MCF 10A (cell line): ENCODE data around the gene PTCD3. TPM values are rescaled to one million over a fixed set of nuclear protein-coding genes. Genes with fewer than 3 reads are reported as not detected.

Experiments used
- BruUV-seq: library from RNA; stranded (reverse); fragments of 400-500 nt; replicated peaks from 2 replicates; lab custom pipeline; 2021; lab: Mats Ljungman, UMichigan
- CTCF ChIA-PET: fragments of 300-600 bp; sonication (Branson Sonifier 250); formaldehyde crosslinking; extraction: SDS; loops from one replicate; lab custom pipeline; 2021; ENCODE audit warnings: antibody characterized with exemption, inconsistent platforms; lab: Yijun Ruan, JAX
- POLR2A ChIA-PET: fragments of 300-600, 350-650 bp; sonication (Branson Sonifier 250); formaldehyde crosslinking; extraction: SDS; loops from one replicate; lab custom pipeline; 2020; ENCODE audit warnings: antibody characterized with exemption, inconsistent platforms; lab: Yijun Ruan, JAX
- DNase-seq: peaks from one replicate; pipeline ENCODE4 v3.0.0-alpha.2; 2018; ENCODE audit not compliant: unreplicated experiment
- H3K27ac Mint-ChIP-seq: one replicate; pipeline ENCODE4 v1.8.0; 2022; ENCODE audit warnings: mild to moderate bottlenecking, low read depth, mixed read lengths; ENCODE audit not compliant: unreplicated experiment
- H3K27me3 Mint-ChIP-seq: one replicate; pipeline ENCODE4 v1.8.0; 2022; ENCODE audit warnings: mixed read lengths; ENCODE audit not compliant: insufficient read depth, unreplicated experiment
- H3K36me3 Mint-ChIP-seq: one replicate; pipeline ENCODE4 v1.8.0; 2022; ENCODE audit warnings: mild to moderate bottlenecking, moderate library complexity, mixed read lengths; ENCODE audit not compliant: insufficient read depth, unreplicated experiment
- H3K4me1 Mint-ChIP-seq: one replicate; pipeline ENCODE4 v1.8.0; 2022; ENCODE audit warnings: mixed read lengths; ENCODE audit not compliant: insufficient read depth, unreplicated experiment
- H3K4me3 Mint-ChIP-seq: one replicate; pipeline ENCODE4 v1.8.0; 2022; ENCODE audit warnings: mild to moderate bottlenecking, moderate library complexity, mixed read lengths; ENCODE audit not compliant: unreplicated experiment
- H3K9me3 Mint-ChIP-seq: one replicate; pipeline ENCODE4 v1.8.0; 2022; ENCODE audit warnings: mixed read lengths; ENCODE audit not compliant: unreplicated experiment
- CTCF ChIP-seq: fragments of 200-600 bp; IDR thresholded peaks from one replicate; pipeline ENCODE4 v1.8.0; 2022; ENCODE audit warnings: antibody characterized with exemption, mild to moderate bottlenecking; ENCODE audit not compliant: unreplicated experiment
- intact Hi-C: fragments of 100-400 bp; cut with micrococcal nuclease; formaldehyde crosslinking; loops from 2 replicates; pipeline ENCODE4 v1.14.1; 2022
- total RNA-seq: library from RNA; stranded (reverse); gene quantifications from 2 replicates; pipeline ENCODE4 v1.2.3, GENCODE V29; 2022

The PTCD3 gene
- total RNA-seq, 1 experiment from 2014 or later, result 95.3 TPM

GRCh38 chr2:86175828-86176227, 69.8 kb downstream of the PTCD3 start:
- ChIA-PET POLR2A (interaction anchor here (1.1 kb wide), 1 partner anchor 69 kb away, joined by 5 read pairs; the partner anchor contains the start of gene PTCD3), CTCF (interaction anchor here (0.5 to 0.8 kb wide), 2 partner anchors 9 to 276 kb away, joined by 3 read pairs; no protein-coding TSS in a partner anchor)
- Mint-ChIP-seq H3K36me3 (peaks cover 72% of the 10 kb centered on the region), H3K27me3 (no peaks in the 10 kb centered on the region), H3K4me3 (no peak overlapping the region), H3K4me1 (peaks cover 13% of the 10 kb centered on the region), H3K27ac (peak overlapping the region; percentile 52), H3K9me3 (no peaks in the 10 kb centered on the region)
- no peak for TF ChIP-seq CTCF
- no peak for DNase-seq
- intact Hi-C loops, result no loop called here
- BruUV-seq, result no TSS peak

GRCh38 chr2:86176597-86176996, 70.6 kb downstream of the PTCD3 start:
- Mint-ChIP-seq H3K4me1 (peaks cover 13% of the 10 kb centered on the region), H3K9me3 (no peaks in the 10 kb centered on the region), H3K36me3 (peaks cover 65% of the 10 kb centered on the region), H3K4me3 (no peak overlapping the region), H3K27ac (peak overlapping the region; percentile 52), H3K27me3 (no peaks in the 10 kb centered on the region)
- DNase-seq, result no peak
- no peak for TF ChIP-seq CTCF
- intact Hi-C loops, result no loop called here
- POLR2A ChIA-PET, result interaction anchor here (0.6 to 1.1 kb wide), 2 partner anchors 70 to 564 kb away, joined by 5 read pairs; partner anchors contain the start of gene PTCD3
- no TSS peak for BruUV-seq
- CTCF ChIA-PET, result interaction anchor here (0.5 kb wide), 1 partner anchor 10 kb away, joined by 3 read pairs; no protein-coding TSS in a partner anchor

DNA sequence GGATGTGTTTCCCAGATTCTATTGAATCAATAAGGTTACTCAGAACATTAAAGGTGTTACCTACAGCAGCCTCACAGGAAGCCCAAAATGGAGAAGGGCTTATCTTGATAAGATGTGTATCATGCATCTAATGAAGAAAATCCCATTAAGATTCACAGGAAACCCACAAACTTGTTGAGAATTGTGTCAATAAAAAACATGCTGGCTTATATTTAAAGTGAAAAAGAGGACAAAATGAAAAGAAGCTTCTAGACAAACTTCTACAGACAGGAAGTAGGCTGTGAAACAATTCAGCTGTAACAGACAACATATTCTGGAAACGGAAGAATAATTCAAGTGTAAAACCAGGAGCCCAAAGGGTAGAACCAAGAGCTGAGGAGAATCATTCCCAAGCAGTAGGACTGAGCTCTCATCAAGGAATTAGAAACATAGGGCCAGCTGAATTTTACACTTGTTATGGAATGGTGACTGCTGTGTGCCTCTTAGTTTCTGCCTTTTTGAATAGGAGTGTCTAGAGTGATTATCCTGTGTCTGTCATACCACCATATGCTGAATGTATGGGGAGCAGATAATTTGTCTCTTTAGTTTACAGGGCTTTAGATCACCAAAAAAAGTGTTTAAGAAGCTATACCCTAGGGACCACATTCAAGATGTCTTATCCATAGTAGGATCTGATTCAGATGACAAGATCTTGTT, 79.6 kb downstream of the PTCD3 start:
- CTCF ChIA-PET, result interaction anchor here (0.8 kb wide), 1 partner anchor 12 kb away, joined by 4 read pairs; no protein-coding TSS in a partner anchor
- TF ChIP-seq CTCF, result no peak
- no peak overlapping the region for H3K27ac Mint-ChIP-seq
- no TSS peak for BruUV-seq
- no peak overlapping the region for H3K4me3 Mint-ChIP-seq
- no peak for DNase-seq
- H3K4me1 Mint-ChIP-seq, result peaks cover 48% of the 10 kb centered on the region
- H3K36me3 Mint-ChIP-seq, result peaks cover 24% of the 10 kb centered on the region
- intact Hi-C loops, result no loop called here
- H3K9me3 Mint-ChIP-seq, result no peaks in the 10 kb centered on the region
- POLR2A ChIA-PET, result interaction anchor here (0.5 to 4.0 kb wide), 6 partner anchors 9 to 421 kb away, joined by 3 to 28 read pairs (median 4); partner anchors contain the start of genes IMMT, KDM3A and MRPL35
- no peaks in the 10 kb centered on the region for H3K27me3 Mint-ChIP-seq

GRCh38 chr2:86186431-86186830, 80.4 kb downstream of the PTCD3 start:
- Mint-ChIP-seq H3K4me1 (peaks cover 48% of the 10 kb centered on the region), H3K36me3 (peaks cover 31% of the 10 kb centered on the region), H3K27me3 (no peaks in the 10 kb centered on the region), H3K27ac (no peak overlapping the region), H3K9me3 (no peaks in the 10 kb centered on the region), H3K4me3 (no peak overlapping the region)
- no peak for DNase-seq
- ChIA-PET POLR2A (interaction anchor here (0.6 to 4.0 kb wide), 2 partner anchors 8 to 477 kb away, joined by 4 to 28 read pairs; partner anchors contain the start of gene IMMT), CTCF (interaction anchor here (0.6 to 0.7 kb wide), 3 partner anchors 13 to 43 kb away, joined by 3 read pairs; no protein-coding TSS in a partner anchor)
- TF ChIP-seq CTCF, result no peak
- BruUV-seq, result no TSS peak
- intact Hi-C loops, result no loop called here
